K562 (cell line): ENCODE results near the gene WASF2. TPM values are rescaled to one million over a fixed set of nuclear protein-coding genes. Genes with fewer than 3 reads are reported as not detected.
A peak's percentile ranks its signal among the peaks of the same experiment; 100 is the strongest.

Source experiments
- ADNP ChIP-seq: fragments of 200-800 bp; sonication (Bioruptor generic); IDR thresholded peaks from 2 replicates; pipeline ENCODE4 v1.6.1; 2016; ENCODE audit warnings: missing genetic modification characterization, missing compliant biosample characterization
- BRD9 ChIP-seq: fragments of 450-650 bp; IDR thresholded peaks from 2 replicates; pipeline ENCODE4 v1.6.1; 2018; ENCODE audit warnings: low read depth; ENCODE audit not compliant: partially characterized antibody
- CAMTA2 ChIP-seq: fragments of 250-450 bp; sonication (Bioruptor Pico); conservative IDR thresholded peaks from 2 replicates; pipeline ENCODE4 v1.5.1; 2022
- CBX1 ChIP-seq: sonication (generic); IDR thresholded peaks from 2 replicates; pipeline ENCODE4 v1.6.1; 2016; ENCODE audit warnings: antibody characterized with exemption, low read depth, mild to moderate bottlenecking
- CHCHD3 ChIP-seq: fragments of 250-450 bp; sonication (Bioruptor Pico); IDR thresholded peaks from 2 replicates; pipeline ENCODE4 v2.1.2; 2022; ENCODE audit warnings: mild to moderate bottlenecking
- ELF2 ChIP-seq: fragments of 250-450 bp; sonication (Bioruptor Pico); IDR thresholded peaks from 2 replicates; pipeline ENCODE4 v1.5.0; 2021; ENCODE audit warnings: mild to moderate bottlenecking
- ESRRA ChIP-seq: fragments of 450-650 bp; IDR thresholded peaks from 2 replicates; pipeline ENCODE4 v1.6.1; 2014; ENCODE audit warnings: low read depth, mild to moderate bottlenecking, moderate library complexity, borderline replicate concordance
- HDAC1 ChIP-seq, 2 experiments: fragments of 450-650 bp; IDR thresholded peaks; 2 replicates each; pipeline ENCODE4 v1.6.1; 2016 to 2017; ENCODE audit warnings: inconsistent platforms in 1 of 2, mild to moderate bottlenecking in 1 of 2, moderate library complexity in 1 of 2
- HDGF ChIP-seq: fragments of 450-650 bp; IDR thresholded peaks from 2 replicates; pipeline ENCODE4 v1.6.1; 2016
- HIVEP1 ChIP-seq: fragments of 250-450 bp; sonication (Bioruptor Pico); IDR thresholded peaks from 2 replicates; pipeline ENCODE4 v1.4.0; 2020; ENCODE audit warnings: mild to moderate bottlenecking
- HNRNPH1 ChIP-seq: fragments of 200-400 bp; formaldehyde crosslinking; optimal IDR thresholded peaks from 2 replicates; pipeline ENCODE3; 2017; ENCODE audit warnings: low read depth, mild to moderate bottlenecking, low read length, moderate library complexity
- JUNB ChIP-seq: fragments of 450-650 bp; formaldehyde crosslinking; conservative IDR thresholded peaks from 2 replicates; pipeline ENCODE4 v1.4.0; 2020; ENCODE audit warnings: mild to moderate bottlenecking
- KLF13 ChIP-seq: fragments of 450-650 bp; IDR thresholded peaks from 2 replicates; pipeline ENCODE4 v1.6.1; 2016; ENCODE audit warnings: missing genetic modification characterization, low read depth, mild to moderate bottlenecking, missing compliant biosample characterization, moderate library complexity, borderline replicate concordance
- MBD2 ChIP-seq: sonication (generic); IDR thresholded peaks from 2 replicates; pipeline ENCODE4 v1.6.1; 2016; ENCODE audit warnings: low read depth, borderline replicate concordance
- MTA1 ChIP-seq: fragments of 450-650 bp; IDR thresholded peaks from 2 replicates; pipeline ENCODE4 v1.6.1; 2017; ENCODE audit warnings: borderline replicate concordance
- NEUROD1 ChIP-seq: fragments of 150-350 bp; IDR thresholded peaks from 2 replicates; pipeline ENCODE4 v1.6.1; 2014; ENCODE audit warnings: borderline replicate concordance, low read length, low read depth; ENCODE audit not compliant: partially characterized antibody
- PHTF2 ChIP-seq: fragments of 250-450 bp; sonication (Bioruptor Pico); IDR thresholded peaks from 2 replicates; pipeline ENCODE4 v1.5.0; 2021; ENCODE audit warnings: mild to moderate bottlenecking
- SMARCA5 ChIP-seq: fragments of 450-650 bp; IDR thresholded peaks from 2 replicates; pipeline ENCODE4 v1.6.1; 2016
- SPI1 ChIP-seq: IDR thresholded peaks from 2 replicates; pipeline ENCODE4 v1.6.1; 2011; ENCODE audit warnings: low read depth, low read length, control low read depth, borderline replicate concordance
- ZFX ChIP-seq: sonication (generic); formaldehyde crosslinking; IDR thresholded peaks from 2 replicates; pipeline ENCODE4 v1.8.0; 2022; ENCODE audit warnings: mild to moderate bottlenecking, missing genetic modification reagents, moderate library complexity
- ZKSCAN8 ChIP-seq: fragments of 200-800 bp; sonication (Bioruptor generic); IDR thresholded peaks from 2 replicates; pipeline ENCODE4 v1.6.1; 2016; ENCODE audit warnings: missing genetic modification characterization, missing compliant biosample characterization
- ZNF143 ChIP-seq: sonication (generic); formaldehyde crosslinking; IDR thresholded peaks from 2 replicates; pipeline ENCODE4 v1.9.0; 2022; ENCODE audit warnings: mild to moderate bottlenecking, missing genetic modification reagents
- ZNF347 ChIP-seq: fragments of 450-650 bp; formaldehyde crosslinking; IDR thresholded peaks from 2 replicates; pipeline ENCODE4 v1.4.0; 2020; ENCODE audit warnings: low read depth, mild to moderate bottlenecking, moderate library complexity
- ZSCAN29 ChIP-seq: fragments of 450-650 bp; IDR thresholded peaks from 2 replicates; pipeline ENCODE4 v1.6.1; 2017
- polyA plus RNA-seq, 8 experiments: library from polyadenylated mRNA; depleted of rRNA in 4 of 8; stranded (reverse) in 5 of 8; unstranded in 3 of 8; fragments of >200 nt; fragmentation: Nextera tagmentation in 2 of 8; fragmentation: Illumina TruSeq in 1 of 8; extraction: Ambion mirVana in 2 of 8; extraction: Trizol in 1 of 8; gene quantifications; 2 replicates each; pipeline versions ENCODE4 v1.2.1 to v1.2.3, GENCODE V29; 2011 to 2014; ENCODE audit warnings: inconsistent platforms in 1 of 8, missing spikeins in 1 of 8
- total RNA-seq, 7 experiments: library from RNA; depleted of rRNA in 6 of 7; stranded (reverse); fragments of >200 nt in 6 of 7; fragmentation: Illumina TruSeq in 2 of 7; extraction: Trizol in 2 of 7; gene quantifications; 2 replicates each; pipeline versions ENCODE4 v1.2.1 to v1.2.3, GENCODE V29; 2011 to 2021; ENCODE audit warnings: low replicate concordance in 1 of 7
- TF ChIP-seq, protein P1 (sequence below), 2 experiments: fragments of 450-650 bp in 1 of 2; IDR thresholded peaks; 2 replicates each; pipeline ENCODE4 v1.6.1; 2011 to 2017; ENCODE audit warnings: low read depth in 2 of 2, antibody characterized with exemption in 1 of 2, borderline replicate concordance in 1 of 2, low read length in 1 of 2, mild to moderate bottlenecking in 1 of 2, mixed read lengths in 1 of 2; ENCODE audit not compliant: control insufficient read depth in 1 of 2

The WASF2 gene
- total and polyA plus RNA-seq, 9 of the 15 experiments (the other 6 are each of a cell fraction or from before 2014, with no cell fraction given) = 8.2 to 163 (median 31.2) TPM

DNA sequence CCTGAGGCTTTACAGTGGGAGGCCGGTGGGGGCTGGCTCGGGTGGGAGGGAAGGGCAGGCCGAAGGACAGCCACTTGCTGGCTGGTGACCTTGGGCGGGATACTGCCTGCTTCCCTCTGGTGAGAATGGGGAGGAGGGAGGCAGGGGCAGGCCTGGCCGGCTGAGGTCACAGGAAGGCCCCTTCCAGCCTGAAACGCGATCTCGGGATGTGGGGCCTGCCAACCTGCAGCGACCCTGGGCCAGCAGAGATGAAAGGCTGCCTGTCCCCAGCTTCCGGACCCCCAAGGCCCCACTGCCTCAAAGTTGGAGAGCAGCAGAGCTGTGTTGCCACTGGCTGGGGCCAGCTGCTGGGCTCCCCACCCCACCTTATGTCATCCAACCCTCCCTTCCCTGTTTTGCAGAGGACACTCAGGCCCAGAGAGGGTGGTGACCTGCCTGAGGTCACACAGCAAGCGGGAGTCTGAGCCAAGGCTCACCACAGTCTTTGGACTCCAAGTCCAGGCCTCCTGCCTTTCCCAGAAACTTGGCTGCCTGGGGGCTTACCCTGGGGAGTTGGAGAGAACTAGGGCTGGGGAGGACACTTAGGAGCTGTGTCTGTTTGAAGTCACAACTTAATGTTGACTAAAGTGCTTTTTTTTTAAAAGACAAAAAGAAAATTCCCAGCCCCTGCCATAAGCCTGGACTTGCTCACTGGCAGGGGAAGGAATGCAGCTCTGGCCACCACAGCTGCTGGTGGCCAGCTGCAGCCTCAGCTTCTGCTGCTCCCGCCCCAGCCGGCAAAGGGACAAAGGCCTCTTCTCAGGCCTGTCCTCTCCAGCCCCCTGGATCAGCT, 14.8 kb upstream of the WASF2 start (continued):
- TF ChIP-seq, protein P1, sequence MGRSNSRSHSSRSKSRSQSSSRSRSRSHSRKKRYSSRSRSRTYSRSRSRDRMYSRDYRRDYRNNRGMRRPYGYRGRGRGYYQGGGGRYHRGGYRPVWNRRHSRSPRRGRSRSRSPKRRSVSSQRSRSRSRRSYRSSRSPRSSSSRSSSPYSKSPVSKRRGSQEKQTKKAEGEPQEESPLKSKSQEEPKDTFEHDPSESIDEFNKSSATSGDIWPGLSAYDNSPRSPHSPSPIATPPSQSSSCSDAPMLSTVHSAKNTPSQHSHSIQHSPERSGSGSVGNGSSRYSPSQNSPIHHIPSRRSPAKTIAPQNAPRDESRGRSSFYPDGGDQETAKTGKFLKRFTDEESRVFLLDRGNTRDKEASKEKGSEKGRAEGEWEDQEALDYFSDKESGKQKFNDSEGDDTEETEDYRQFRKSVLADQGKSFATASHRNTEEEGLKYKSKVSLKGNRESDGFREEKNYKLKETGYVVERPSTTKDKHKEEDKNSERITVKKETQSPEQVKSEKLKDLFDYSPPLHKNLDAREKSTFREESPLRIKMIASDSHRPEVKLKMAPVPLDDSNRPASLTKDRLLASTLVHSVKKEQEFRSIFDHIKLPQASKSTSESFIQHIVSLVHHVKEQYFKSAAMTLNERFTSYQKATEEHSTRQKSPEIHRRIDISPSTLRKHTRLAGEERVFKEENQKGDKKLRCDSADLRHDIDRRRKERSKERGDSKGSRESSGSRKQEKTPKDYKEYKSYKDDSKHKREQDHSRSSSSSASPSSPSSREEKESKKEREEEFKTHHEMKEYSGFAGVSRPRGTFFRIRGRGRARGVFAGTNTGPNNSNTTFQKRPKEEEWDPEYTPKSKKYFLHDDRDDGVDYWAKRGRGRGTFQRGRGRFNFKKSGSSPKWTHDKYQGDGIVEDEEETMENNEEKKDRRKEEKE (IDR thresholded peaks at IDR 0.05; ENCODE audit: borderline replicate concordance in 1 of 2, control insufficient read depth in 1 of 2, low read depth in 2 of 2, low read length in 1 of 2) = no peak
- TF ChIP-seq HIVEP1 (CRISPR knock-in tag) (no peak), JUNB (CRISPR knock-in tag) (no peak), ADNP (tag) (peak; percentile 84), ZNF143 (CRISPR knock-in tag) (no peak), HDAC1 (IDR thresholded peaks at IDR 0.05) (peak in 1 of 2 experiments; percentile 41; a peak in 2 of 4 replicates), HDGF (peak; percentile 96), PHTF2 (CRISPR knock-in tag) (no peak), SMARCA5 (peak; percentile 97), ZFX (peak; percentile 57; the same call in 1 of the 2 replicates), ELF2 (CRISPR knock-in tag) (no peak), CHCHD3 (CRISPR knock-in tag) (no peak), BRD9 (peak; percentile 85), ZKSCAN8 (CRISPR knock-in tag) (no peak), KLF13 (tag) (no peak), HNRNPH1 (no peak), ZSCAN29 (0 out of 2 replicates have a peak, but pooled peaks have one; percentile 36), SPI1 (no peak), CBX1 (peak; percentile 84), MBD2 (0 out of 2 replicates have a peak, but pooled peaks have one; percentile 18), ZNF347 (CRISPR knock-in tag) (no peak), CAMTA2 (CRISPR knock-in tag) (no peak), NEUROD1 (no peak), ESRRA (peak; percentile 52), MTA1 (no peak)
